ENCODE measurements around the gene ZBTB7B. TPM values are rescaled to one million over a fixed set of nuclear protein-coding genes. Genes with fewer than 3 reads are reported as not detected.

The ZBTB7B gene
- total RNA-seq (55.7 and 66.0 TPM in 2 replicates), polyA plus RNA-seq (56.4 and 67.3 TPM in 2 replicates), polyA minus RNA-seq (84.1 and 97.4 TPM in 2 replicates)
- total RNA-seq (2013), result 42.5 TPM

- H3K4me1 Mint-ChIP-seq, result peaks cover 58% of the 10 kb centered on the region
- Histone ChIP-seq H3K4me1 (ENCODE audit: control insufficient read depth in 2 of 2, insufficient read depth in 2 of 2, low read length in 2 of 2) (peaks cover 49 to 57% of the 10 kb centered on the region in 2 donors), H3K9me3 (ENCODE audit: control extremely low read depth in 1 of 3, control insufficient read depth in 2 of 3, insufficient read depth in 1 of 3, low read length in 2 of 3) (no peaks in the 10 kb centered on the region), H3K27me3 (replicated peaks in 1 of 4; ENCODE audit: control extremely low read depth in 1 of 4, control insufficient read depth in 3 of 4, insufficient read depth in 4 of 4, low read length in 3 of 4) (no peaks in the 10 kb centered on the region), H3K79me2 (ENCODE audit: control insufficient read depth, insufficient read depth, low read length) (peaks cover 50% of the 10 kb centered on the region), H3K27ac (ENCODE audit: low read length in 2 of 2) (peak within 1 kb of the TSS; percentile 80 to 81), H3K4me3 (ENCODE audit: control extremely low read depth in 1 of 5, extremely low read depth in 1 of 5, insufficient read depth in 1 of 5, low read depth in 2 of 5, low read length in 4 of 5) (peak within 1 kb of the TSS; percentile 86 to 98 (median 93)), H3K4me2 (replicated peaks; ENCODE audit: low read depth, low read length, poor library complexity, severe bottlenecking) (peak within 1 kb of the TSS; percentile 97), H4K20me1 (ENCODE audit: control insufficient read depth, insufficient read depth, low read length, poor library complexity, severe bottlenecking) (peaks cover 17% of the 10 kb centered on the region), H3K36me3 (replicated peaks in 1 of 2; ENCODE audit: control extremely low read depth in 1 of 2, control insufficient read depth in 1 of 2, extremely low read depth in 1 of 2, insufficient read depth in 2 of 2, low read length in 1 of 2) (no peaks in the 10 kb centered on the region), H3K9ac (ENCODE audit: low read length) (peak within 1 kb of the TSS; percentile 94), H2AFZ (ENCODE audit: insufficient read depth, low read depth, low read length, poor library complexity, severe bottlenecking) (peak within 1 kb of the TSS; percentile 90)
- H3K27ac Mint-ChIP-seq, result peak within 1 kb of the TSS; percentile 96
- no peak for TF ChIP-seq CTCF (IDR thresholded peaks at IDR 0.05)
- TF ChIP-seq EZH2 (IDR thresholded peaks at IDR 0.05; ENCODE audit: borderline replicate concordance, insufficient read depth, low read depth, low read length, poor library complexity, severe bottlenecking), result no peak
- ATAC-seq (ENCODE audit: low read depth), result peak; percentile 5
- POLR2A ChIA-PET, result interaction anchor here (0.7 to 7.4 kb wide), 7 partner anchors 12 to 1012 kb away, joined by 3 to 74 read pairs (median 4); partner anchors contain the start of genes CKS1B, PMVK and RPS27
- no peaks in the 10 kb centered on the region for H3K9me3 Mint-ChIP-seq (ENCODE audit: insufficient read depth)
- intact Hi-C loops (cut with micrococcal nuclease), result loop anchor here (1.0 to 5.0 kb wide), 6 partner anchors 15 to 675 kb away; partner anchors contain the start of genes ADAR, ATP8B2, FLAD1 and UBE2Q1
- DNase-seq, result peak; percentile 57
- WGBS (ENCODE audit: insufficient coverage), result under 1% methylated on average over 27 of the region's 35 CpGs
- no peaks in the 10 kb centered on the region for H3K27me3 Mint-ChIP-seq
- H3K4me3 Mint-ChIP-seq, result peak within 1 kb of the TSS; percentile 90
- CTCF ChIA-PET, result interaction anchor here (1.3 to 18.4 kb wide), 2 partner anchors 11 to 18 kb away, joined by 3 to 295 read pairs; no protein-coding TSS in a partner anchor
Measured at GRCh38 chr1:155002464-155003226, at the start of gene ZBTB7B. Gene ZBTB7B, plus strand, starts transcription at chr1:155002802. Its CDS starts 11,859 bp downstream, at chr1:155014661.
